Right lobe of liver (tissue), 6 donors: ENCODE data around the gene NBAS. TPM values are rescaled to one million over a fixed set of nuclear protein-coding genes. Genes with fewer than 3 reads are reported as not detected.

Experiments used
- ATAC-seq, 4 donors: fragments of 200-7000 bp; cut with Tn5 transposase; one replicate each; pipeline ENCODE4 v1.9.1; 2020; ENCODE audit warnings: mild to moderate bottlenecking in 4 of 4, moderate library complexity in 4 of 4
- DNase-seq, 3 donors: peaks; one replicate each; pipeline ENCODE4 v3.0.0-alpha.2; 2020
- H3K27ac ChIP-seq, 3 donors: fragments of 200-600 bp; one replicate each; pipeline ENCODE4 v1.8.0; 2022
- H3K27me3 ChIP-seq, 2 donors: fragments of 200-600 bp; one replicate each; pipeline ENCODE4 v1.8.0; 2022
- H3K36me3 ChIP-seq, 4 donors: fragments of 200-600 bp; sonication (generic) in 1 of 4; one replicate each; pipeline versions ENCODE4 v1.5.1 to v1.8.0; 2017 to 2022; ENCODE audit warnings: control low read depth in 1 of 4
- H3K4me1 ChIP-seq, 4 donors: fragments of 200-600 bp; sonication (generic) in 1 of 4; one replicate each; pipeline versions ENCODE4 v1.5.1 to v1.8.0; 2017 to 2022; ENCODE audit warnings: control low read depth in 1 of 4
- H3K4me3 ChIP-seq, 3 donors: fragments of 200-600 bp; one replicate each; pipeline ENCODE4 v1.8.0; 2022
- H3K9me3 ChIP-seq, 4 donors: fragments of 200-600 bp; sonication (generic) in 1 of 4; one replicate each; pipeline versions ENCODE4 v1.5.1 to v1.8.0; 2017 to 2022; ENCODE audit warnings: control low read depth in 1 of 4
- CTCF ChIP-seq, 4 donors: fragments of 200-600 bp in 3 of 4; fragments of 450-650 bp in 1 of 4; IDR thresholded peaks; one replicate each; pipeline versions ENCODE4 v1.5.1 to v1.8.0; 2016 to 2022; ENCODE audit warnings: antibody characterized with exemption in 4 of 4, mild to moderate bottlenecking in 2 of 4
- POLR2A ChIP-seq: fragments of 450-650 bp; IDR thresholded peaks from one replicate; pipeline ENCODE4 v1.6.1; 2017; ENCODE audit warnings: antibody characterized with exemption, mild to moderate bottlenecking
- WGBS: methylation state at CpG from one replicate; pipeline ENCODE4 v1.1.6; 2018; ENCODE audit warnings: low coverage, low lambda C conversion rate; ENCODE audit not compliant: insufficient coverage; ENCODE audit errors: missing lambda C conversion rate; 5-methylcytosine and 5-hydroxymethylcytosine counted together
- intact Hi-C, 2 donors: fragments of 100-400 bp; cut with DNase I; formaldehyde crosslinking; loops; one replicate each; pipeline versions ENCODE4 v1.11.2 to v1.14.1; 2022
- total RNA-seq, 6 experiments: library from RNA; depleted of rRNA in 2 of 6; stranded (reverse); fragments of >200 nt in 2 of 6; fragmentation: NEBNext Ultra II Directional in 3 of 6; extraction: Animal tissue kit (Norgen Biotek cat#: 25700) in 3 of 6; gene quantifications; one replicate each; pipeline versions ENCODE4 v1.1.0 to v1.2.4, GENCODE V29; 2016 to 2023
- donor health status: DM: no; HTN: yes; CAD: no.
- donor health status: DM: no; HTN: no; CAD: no.
- donor health status: DM: no; HTN: no; CAD: no.
- donor health status: DM: no; HTN: yes; CAD: no.
- donor health status: DM: no; HTN: yes; CAD: no.

NBAS gene
- total RNA-seq, 6 experiments from 2014 or later = 16.1 to 21.8 (median 18.5) TPM

GRCh38 chr2:15226661-15227060, 334.5 kb downstream of the NBAS start:
- H3K4me3 ChIP-seq = no peak overlapping the region
- H3K27me3 ChIP-seq = no peaks in the 10 kb centered on the region
- no peaks in the 10 kb centered on the region for H3K4me1 ChIP-seq
- DNase-seq (no peak), ATAC-seq (no peak)
- H3K36me3 ChIP-seq = peaks cover 0 to 2% (median 0%) of the 10 kb centered on the region in 4 donors
- H3K27ac ChIP-seq = no peak overlapping the region
- H3K9me3 ChIP-seq = no peaks in the 10 kb centered on the region
- intact Hi-C loops = no loop called here
- TF ChIP-seq CTCF (IDR thresholded peaks at IDR 0.05) = no peak
- TF ChIP-seq POLR2A = no peak
- WGBS = 94% methylated on average over 2 of the region's 2 CpGs

- TF ChIP-seq POLR2A = no peak
- TF ChIP-seq CTCF (IDR thresholded peaks at IDR 0.05) = no peak
- no peak for ATAC-seq
- H3K9me3 ChIP-seq = no peaks in the 10 kb centered on the region
- H3K27me3 ChIP-seq = no peaks in the 10 kb centered on the region
- 97% methylated on average over 3 of the region's 4 CpGs for WGBS
- H3K27ac ChIP-seq = no peak overlapping the region
- H3K4me3 ChIP-seq = no peak overlapping the region
- no peak for DNase-seq
- no peaks in the 10 kb centered on the region for H3K36me3 ChIP-seq
- intact Hi-C loops = no loop called here
- no peaks in the 10 kb centered on the region for H3K4me1 ChIP-seq
These were observed 336.0 kb downstream of the NBAS start for GRCh38 chr2:15225131-15225530.

GRCh38 chr2:15224641-15225040, 336.5 kb downstream of the NBAS start:
- no peaks in the 10 kb centered on the region for H3K36me3 ChIP-seq
- H3K9me3 ChIP-seq = no peaks in the 10 kb centered on the region
- H3K4me3 ChIP-seq = no peak overlapping the region
- H3K27ac ChIP-seq = no peak overlapping the region
- no peak for DNase-seq
- no peak for ATAC-seq
- 92% methylated on average over 6 of the region's 6 CpGs for WGBS
- intact Hi-C loops = no loop called here
- H3K4me1 ChIP-seq = no peaks in the 10 kb centered on the region
- no peak for TF ChIP-seq POLR2A
- no peak for TF ChIP-seq CTCF (IDR thresholded peaks at IDR 0.05)
- H3K27me3 ChIP-seq = no peaks in the 10 kb centered on the region

GRCh38 chr2:15223887-15224286, 337.2 kb downstream of the NBAS start:
- 48% methylated on average over 3 of the region's 3 CpGs for WGBS
- ATAC-seq (peak; percentile 32 to 63 (median 45)), DNase-seq (no peak)
- no peak overlapping the region for H3K4me3 ChIP-seq
- H3K27ac ChIP-seq = no peak overlapping the region
- H3K9me3 ChIP-seq = no peaks in the 10 kb centered on the region
- no peaks in the 10 kb centered on the region for H3K4me1 ChIP-seq
- H3K36me3 ChIP-seq = no peaks in the 10 kb centered on the region
- intact Hi-C loops = no loop called here
- no peaks in the 10 kb centered on the region for H3K27me3 ChIP-seq
- TF ChIP-seq CTCF (IDR thresholded peaks at IDR 0.05) (no peak), POLR2A (no peak)

GRCh38 chr2:15222856-15223255, 338.3 kb downstream of the NBAS start:
- H3K9me3 ChIP-seq = no peaks in the 10 kb centered on the region
- no peak overlapping the region for H3K27ac ChIP-seq
- no peaks in the 10 kb centered on the region for H3K4me1 ChIP-seq
- ATAC-seq = no peak
- DNase-seq = no peak
- intact Hi-C loops = no loop called here
- H3K27me3 ChIP-seq = no peaks in the 10 kb centered on the region
- WGBS = 82% methylated on average over 3 of the region's 3 CpGs
- no peak overlapping the region for H3K4me3 ChIP-seq
- no peak for TF ChIP-seq POLR2A
- no peaks in the 10 kb centered on the region for H3K36me3 ChIP-seq
